Epithelial cell of proximal tubule (primary cell): Measurements from ENCODE around the gene STON2. TPM values are rescaled to one million over a fixed set of nuclear protein-coding genes. Genes with fewer than 3 reads are reported as not detected.

ENCODE experiments used
- DNase-seq: peaks from one replicate; pipeline ENCODE4 v3.0.0-alpha.2; 2011; ENCODE audit warnings: low read depth
- H3K4me3 ChIP-seq: 2 replicates; pipeline ENCODE4 v1.5.1; 2011; ENCODE audit warnings: low read depth, mild to moderate bottlenecking, low read length
- total RNA-seq: library from RNA; depleted of rRNA; stranded (reverse); fragments of >200 nt; gene quantifications from 2 replicates; pipeline ENCODE4 v1.2.3, GENCODE V29; 2015
- TF ChIP-seq, protein P1 (sequence below): conservative IDR thresholded peaks from 2 replicates; pipeline ENCODE4 v1.5.1; 2012; ENCODE audit warnings: low read depth, mild to moderate bottlenecking, low read length

The STON2 gene
- total RNA-seq, 1 donor from 2014 or later = 6.8 TPM

GRCh38 chr14:81345781-81346180 is 54.3 kb downstream of the STON2 start:
- H3K4me3 ChIP-seq = no peak overlapping the region
- DNase-seq = no peak
- TF ChIP-seq, protein P1, sequence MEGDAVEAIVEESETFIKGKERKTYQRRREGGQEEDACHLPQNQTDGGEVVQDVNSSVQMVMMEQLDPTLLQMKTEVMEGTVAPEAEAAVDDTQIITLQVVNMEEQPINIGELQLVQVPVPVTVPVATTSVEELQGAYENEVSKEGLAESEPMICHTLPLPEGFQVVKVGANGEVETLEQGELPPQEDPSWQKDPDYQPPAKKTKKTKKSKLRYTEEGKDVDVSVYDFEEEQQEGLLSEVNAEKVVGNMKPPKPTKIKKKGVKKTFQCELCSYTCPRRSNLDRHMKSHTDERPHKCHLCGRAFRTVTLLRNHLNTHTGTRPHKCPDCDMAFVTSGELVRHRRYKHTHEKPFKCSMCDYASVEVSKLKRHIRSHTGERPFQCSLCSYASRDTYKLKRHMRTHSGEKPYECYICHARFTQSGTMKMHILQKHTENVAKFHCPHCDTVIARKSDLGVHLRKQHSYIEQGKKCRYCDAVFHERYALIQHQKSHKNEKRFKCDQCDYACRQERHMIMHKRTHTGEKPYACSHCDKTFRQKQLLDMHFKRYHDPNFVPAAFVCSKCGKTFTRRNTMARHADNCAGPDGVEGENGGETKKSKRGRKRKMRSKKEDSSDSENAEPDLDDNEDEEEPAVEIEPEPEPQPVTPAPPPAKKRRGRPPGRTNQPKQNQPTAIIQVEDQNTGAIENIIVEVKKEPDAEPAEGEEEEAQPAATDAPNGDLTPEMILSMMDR = no peak

DNA sequence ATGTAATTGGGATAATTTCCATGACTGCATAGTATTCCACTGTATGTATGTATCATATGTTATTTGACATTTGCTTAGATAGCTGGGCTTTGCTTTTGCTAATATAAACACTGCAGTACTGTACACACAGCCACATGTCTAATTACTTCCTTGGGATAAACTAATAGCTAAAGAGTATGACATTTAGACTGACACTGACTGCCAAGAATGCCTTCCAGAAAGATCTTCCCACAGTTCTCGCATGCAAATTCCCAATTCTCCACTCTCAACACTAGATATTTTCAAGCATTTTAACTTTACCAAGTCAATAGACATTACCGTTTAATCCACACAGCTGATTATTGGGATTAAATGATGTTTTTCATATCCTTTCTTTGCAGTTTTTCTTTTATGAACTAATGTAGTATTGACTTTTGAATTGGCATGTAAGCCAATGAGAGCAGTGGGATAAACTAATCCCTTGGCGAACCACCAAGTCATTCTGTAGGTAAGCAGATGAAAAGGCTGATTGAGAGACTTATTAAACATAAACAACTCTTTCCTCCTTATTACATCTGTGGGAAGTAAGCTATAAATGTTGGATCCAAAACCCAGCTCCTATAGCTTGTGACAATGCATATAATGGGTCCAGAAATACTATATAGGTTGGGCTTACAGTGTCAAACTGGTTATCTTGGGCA is 55.5 kb downstream of the STON2 start:
- no peak for DNase-seq
- no peak overlapping the region for H3K4me3 ChIP-seq
- TF ChIP-seq, protein P1 = no peak

- no peak overlapping the region for H3K4me3 ChIP-seq
- TF ChIP-seq, protein P1 = no peak
- DNase-seq = no peak
Measured at GRCh38 chr14:81343701-81344100, 56.4 kb downstream of the STON2 start.

DNA sequence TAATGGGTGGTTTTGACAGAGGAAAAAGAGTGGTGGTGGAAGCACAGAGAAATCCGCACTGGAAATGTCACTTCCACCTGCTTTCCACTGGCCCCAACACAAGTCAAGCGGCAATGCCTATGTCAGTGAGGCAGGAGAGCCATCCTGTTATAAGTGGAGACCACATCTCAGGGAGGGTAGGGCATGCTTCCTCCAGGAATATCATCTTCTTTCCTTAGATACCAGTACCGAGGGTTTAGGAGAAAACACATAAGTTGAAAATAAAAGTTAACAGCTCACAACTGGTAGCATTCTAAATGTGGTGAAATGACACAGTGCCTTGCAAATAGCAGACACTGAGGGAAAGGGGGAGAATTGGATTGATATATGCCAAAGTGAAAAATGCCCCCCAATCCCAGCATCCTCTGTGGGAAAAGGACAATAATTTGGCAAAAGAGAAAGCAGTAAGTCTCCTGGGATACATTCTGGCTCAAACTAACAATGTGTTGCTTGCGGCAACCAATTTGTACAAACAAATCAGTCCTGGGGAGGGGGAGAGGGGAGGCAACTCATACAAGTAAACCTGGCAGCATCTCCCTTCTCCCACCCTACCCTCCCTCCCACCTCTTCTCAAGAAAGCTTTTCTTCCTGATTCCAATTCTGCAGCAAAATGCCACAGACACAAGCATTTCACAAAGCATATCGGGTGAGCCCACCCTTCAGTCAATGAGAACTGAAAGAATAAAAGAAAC is 57.1 kb downstream of the STON2 start:
- TF ChIP-seq, protein P1 = no peak
- DNase-seq = no peak

GRCh38 chr14:81341781-81342180 is 58.3 kb downstream of the STON2 start:
- no peak for DNase-seq
- H3K4me3 ChIP-seq = no peak overlapping the region
- TF ChIP-seq, protein P1 = no peak

More for the DNA sequence above, 57.1 kb downstream of the STON2 start:
- no peak overlapping the region for H3K4me3 ChIP-seq

GRCh38 chr14:81341370-81341769 is 58.8 kb downstream of the STON2 start:
- H3K4me3 ChIP-seq = no peak overlapping the region
- TF ChIP-seq, protein P1 = no peak
- no peak for DNase-seq
